8988T (cell line): ENCODE data around the gene THSD4.
A peak's percentile ranks its signal among the peaks of the same experiment; 100 is the strongest.
"Not testable (repeated sequence)": the region's sequence is repeated elsewhere in the genome, so short reads cannot be mapped to it uniquely, and the experiment has no call there.

ENCODE experiments used
- DNase-seq: peaks from one replicate; pipeline ENCODE4 v3.0.0; 2011

The THSD4 gene

DNA sequence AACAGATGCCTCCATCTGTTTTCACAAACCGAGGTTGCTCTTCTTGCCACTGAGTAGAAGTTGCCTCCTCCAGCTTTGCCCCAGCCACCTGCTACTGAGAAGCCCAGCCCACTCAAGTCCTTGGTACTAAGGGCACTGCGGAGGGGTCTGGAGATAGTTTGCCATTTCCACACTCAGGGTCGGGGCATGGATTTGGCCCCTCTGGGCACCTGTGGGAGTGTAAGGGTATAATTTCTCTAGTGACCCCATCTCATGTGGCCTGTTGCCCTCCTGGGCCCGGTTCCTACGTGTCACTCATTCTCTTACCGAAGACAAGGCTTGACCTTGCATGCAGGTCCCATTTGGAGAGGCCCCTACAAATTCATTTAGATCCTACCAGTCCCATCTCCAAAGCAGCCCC lies 79.0 kb downstream of the THSD4 start:
- DNase-seq = no peak

GRCh38 chr15:71195242-71195641 lies 80.0 kb downstream of the THSD4 start:
- DNase-seq = peak; percentile 46

DNA sequence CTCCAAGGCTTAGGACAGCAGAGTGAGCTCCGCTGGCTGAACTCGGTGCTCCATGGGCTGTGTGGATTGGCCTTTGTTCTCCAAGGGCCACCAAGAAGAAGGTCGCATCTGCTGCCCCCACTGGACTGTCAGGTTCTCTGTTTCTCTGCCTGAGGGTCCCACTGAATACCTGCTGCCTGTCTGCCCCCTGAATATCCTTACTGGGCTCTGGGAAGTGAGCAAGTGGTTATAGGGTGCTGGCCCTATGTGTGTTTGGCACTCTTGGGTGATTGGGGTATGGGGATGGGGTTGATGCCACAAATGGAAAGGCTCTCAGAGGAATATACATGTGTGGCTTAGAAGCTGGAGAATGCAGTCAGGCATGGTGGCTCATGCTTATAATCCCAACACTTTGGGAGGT lies 82.3 kb downstream of the THSD4 start:
- DNase-seq = no peak

GRCh38 chr15:71198846-71199245 lies 83.6 kb downstream of the THSD4 start:
- DNase-seq = no peak

DNA sequence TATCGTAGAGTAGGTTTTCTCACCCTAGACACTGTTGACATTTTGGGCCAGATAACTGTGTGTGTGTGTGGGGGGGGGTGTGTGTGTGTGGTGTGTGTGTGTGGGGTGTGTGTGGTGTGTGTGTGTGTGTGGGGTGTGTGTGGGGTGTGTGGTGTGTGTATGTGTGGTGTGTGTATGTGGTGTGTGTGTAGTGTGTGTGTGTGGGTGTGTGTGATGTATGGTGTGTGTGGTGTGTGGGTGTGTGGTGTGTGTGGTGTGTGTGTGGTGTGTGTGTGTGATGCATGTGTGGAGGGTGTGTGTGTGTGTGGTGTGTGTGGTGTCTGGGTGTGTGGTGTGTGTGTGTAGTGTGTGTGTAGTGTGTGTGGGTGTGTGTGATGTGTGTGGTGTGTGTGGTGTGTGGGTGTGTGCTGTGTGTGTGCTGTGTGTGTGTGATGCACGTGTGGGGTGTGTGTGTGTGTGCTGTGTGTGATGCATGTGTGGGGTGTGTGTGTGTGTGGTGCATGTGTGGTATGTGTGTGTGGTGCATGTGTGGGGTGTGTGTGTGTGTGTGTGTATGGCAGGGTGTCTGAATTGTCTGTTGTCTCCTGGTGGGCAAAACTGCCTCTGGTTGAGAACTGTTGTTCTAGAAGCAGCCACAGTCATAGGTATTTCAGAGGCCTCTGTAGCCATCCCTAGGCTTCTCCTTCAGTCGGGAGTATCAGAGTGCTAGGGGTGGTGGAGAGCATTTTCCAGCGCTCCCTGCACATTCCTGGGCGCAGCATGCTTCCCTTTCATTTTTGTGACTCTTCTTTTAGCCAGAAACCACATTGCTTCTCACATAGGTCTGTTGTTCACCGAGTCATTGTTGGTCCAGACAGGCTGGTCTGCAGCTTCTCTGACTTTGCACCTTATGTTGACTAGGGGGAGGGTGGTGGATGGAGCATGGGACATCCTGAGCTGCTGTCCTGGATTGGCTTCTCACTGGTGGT lies 84.4 kb downstream of the THSD4 start:
- DNase-seq = no peak

GRCh38 chr15:71201477-71201876 lies 86.2 kb downstream of the THSD4 start:
- DNase-seq = no peak

DNA sequence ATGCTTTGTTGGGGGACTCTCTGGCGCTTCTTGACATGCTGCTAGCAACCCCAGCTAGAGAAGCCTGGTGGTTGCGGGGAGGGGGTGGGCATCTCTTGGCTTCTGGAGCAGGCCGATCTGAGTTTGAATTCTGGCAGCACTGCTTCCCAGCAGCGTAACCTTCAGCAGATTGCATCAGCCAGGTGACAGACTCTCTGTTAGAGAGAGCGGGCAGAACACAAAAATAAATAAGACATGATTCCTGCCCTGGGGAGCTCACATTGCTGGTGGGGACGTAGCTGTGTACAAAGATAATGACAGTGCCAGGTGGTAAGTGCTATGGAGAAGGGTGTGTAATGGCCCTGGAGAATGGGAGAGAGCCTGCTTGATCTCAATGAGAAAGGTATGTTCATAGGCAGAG lies 87.4 kb downstream of the THSD4 start:
- no peak for DNase-seq

- no peak for DNase-seq
These were observed 88.6 kb downstream of the THSD4 start for GRCh38 chr15:71203586-71204474.

- no peak for DNase-seq
These were observed 91.9 kb downstream of the THSD4 start for GRCh38 chr15:71207141-71207540.

DNA sequence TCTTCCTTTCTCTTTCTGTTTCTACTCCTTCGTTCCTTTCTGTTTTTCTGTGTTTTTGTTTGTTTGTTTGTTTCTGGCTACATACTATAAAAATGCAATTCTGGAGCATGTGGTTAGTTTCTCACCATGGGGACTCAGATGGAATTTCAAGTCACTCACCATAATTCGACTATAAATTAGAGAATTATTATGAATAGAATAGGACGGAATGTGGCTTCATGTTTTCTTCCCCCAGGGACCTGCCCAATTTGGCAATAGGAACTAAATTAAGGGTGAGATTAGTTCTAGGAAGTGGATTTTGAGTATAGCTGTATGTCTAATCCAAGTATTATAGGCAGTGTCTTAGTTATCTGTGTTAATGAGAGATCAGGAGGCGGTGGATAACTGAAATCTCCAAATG lies 96.9 kb downstream of the THSD4 start:
- DNase-seq = no peak

- DNase-seq = not testable (repeated sequence)
These were observed 98.7 kb downstream of the THSD4 start for GRCh38 chr15:71213943-71214342.

DNA sequence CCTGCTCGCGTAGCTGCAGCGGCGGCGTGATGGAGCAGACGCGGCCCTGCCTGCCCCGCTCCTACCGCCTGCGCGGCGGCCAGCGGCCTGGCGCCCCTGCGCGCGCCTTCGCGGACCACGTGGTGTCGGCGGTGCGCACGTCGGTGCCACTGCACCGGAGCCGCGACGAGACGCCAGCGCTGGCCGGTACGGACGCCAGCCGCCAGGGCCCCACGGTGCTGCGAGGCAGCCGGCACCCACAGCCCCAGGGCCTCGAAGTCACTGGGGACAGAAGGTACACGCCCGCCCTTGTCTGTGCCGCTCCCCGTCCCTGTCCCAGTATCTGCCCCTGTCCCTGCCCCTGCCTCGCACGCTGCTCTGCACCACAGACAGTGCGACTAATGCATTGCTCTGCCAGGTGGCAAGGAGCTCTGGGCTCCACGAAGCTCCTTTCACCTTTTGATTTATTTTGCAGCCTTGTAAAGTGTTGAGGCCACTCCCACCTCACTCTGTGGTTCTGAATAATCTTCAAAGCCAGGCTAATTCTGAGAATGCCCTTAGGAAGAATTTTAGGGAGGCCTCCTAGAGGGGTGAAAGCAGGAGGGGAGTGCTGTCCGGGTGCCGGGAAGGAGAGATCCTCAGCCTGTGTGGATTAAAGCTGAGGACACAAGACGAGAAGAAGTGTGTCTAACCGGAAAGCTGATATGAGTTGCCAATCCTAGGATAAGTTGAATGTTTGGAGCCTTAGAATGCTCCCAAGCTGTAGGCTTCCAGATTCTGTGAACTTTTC lies 100.0 kb downstream of the THSD4 start:
- no peak for DNase-seq

DNA sequence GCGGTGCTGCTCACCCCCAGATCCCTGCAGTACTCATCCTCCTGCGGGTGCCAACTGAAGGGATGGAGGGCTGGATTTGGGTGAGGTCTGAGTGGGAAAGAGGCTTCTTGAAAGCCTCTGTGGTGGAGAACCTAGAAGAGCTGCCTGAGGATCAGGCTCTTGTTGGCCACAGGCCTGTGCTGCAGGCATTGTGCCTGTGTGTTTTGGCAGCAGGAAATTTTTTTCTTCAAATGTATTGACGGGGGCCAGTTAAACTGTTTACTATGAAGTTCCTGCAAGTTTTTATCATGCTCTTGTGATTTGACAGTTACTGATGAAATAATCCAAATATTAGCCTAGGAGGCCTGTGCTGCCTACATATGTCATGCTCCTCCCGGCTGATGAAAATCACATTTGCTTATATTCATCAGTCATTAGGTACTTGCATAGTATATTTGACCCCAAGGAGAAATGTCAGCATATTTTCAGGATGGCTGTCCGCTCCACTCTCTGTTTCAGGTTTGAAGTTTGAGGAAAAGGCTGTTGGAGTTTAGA lies 103.1 kb downstream of the THSD4 start:
- DNase-seq = no peak

- DNase-seq = no peak
These were observed 103.8 kb downstream of the THSD4 start for GRCh38 chr15:71219101-71219500.

DNA sequence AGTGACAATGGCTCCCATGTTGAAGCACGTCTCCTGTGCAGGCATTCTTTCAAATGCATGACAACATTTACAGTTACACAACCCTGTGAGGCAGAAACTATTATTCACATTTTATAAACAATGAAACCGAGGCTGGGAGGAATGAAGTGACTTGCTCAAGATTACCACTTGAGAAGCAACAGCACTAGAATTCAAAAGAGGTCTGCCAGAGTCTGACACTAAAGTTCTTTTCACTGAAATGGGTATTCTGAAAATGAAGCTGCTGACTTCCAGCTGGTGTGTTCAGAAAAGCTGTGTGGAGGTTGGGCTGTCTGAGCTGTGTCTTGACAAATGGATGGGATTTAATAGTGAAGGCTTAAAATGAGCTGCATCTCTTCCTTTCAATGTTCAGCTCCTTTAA lies 104.4 kb downstream of the THSD4 start:
- no peak for DNase-seq

GRCh38 chr15:71220828-71221227 lies 105.6 kb downstream of the THSD4 start:
- no peak for DNase-seq

DNA sequence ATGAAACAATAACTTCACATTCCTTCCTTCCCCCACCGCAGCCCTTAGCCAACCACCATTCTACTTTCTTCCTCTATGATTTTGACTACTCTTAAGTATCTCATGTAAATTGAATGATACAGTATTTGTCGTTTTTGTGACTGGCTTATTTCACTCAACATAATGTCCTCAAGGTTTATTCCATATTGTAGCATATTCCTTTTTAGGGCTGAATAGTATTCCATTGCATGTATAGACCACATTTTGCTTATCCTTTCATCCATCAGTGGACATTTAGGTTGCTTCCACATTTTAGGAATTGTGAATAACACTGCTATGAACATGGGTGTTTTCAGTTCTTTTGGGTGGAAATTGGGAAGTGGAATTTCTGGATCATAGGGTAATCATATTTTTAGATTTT lies 106.1 kb downstream of the THSD4 start:
- no peak for DNase-seq

DNA sequence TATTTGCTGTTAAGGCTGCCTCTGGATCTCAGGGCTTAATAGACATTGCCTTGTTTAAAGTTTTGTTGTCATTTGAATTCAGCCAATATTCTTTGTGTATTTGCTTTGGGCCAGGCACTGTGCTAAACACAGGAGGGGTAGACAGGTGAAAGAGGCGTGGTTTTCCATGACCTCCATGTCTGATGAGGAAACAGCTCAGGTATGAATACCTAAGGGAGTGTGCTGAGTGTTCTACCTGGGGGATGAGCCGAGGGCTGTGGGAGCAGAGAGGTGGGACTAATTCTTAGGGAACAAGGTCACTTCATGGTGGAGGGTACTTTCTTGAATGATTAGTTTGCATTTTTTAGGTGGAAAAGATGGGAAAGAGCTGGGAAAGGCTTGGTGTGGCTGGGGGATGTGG lies 108.2 kb downstream of the THSD4 start:
- no peak for DNase-seq

- no peak for DNase-seq
These were observed 108.8 kb downstream of the THSD4 start for GRCh38 chr15:71224024-71224423.

DNA sequence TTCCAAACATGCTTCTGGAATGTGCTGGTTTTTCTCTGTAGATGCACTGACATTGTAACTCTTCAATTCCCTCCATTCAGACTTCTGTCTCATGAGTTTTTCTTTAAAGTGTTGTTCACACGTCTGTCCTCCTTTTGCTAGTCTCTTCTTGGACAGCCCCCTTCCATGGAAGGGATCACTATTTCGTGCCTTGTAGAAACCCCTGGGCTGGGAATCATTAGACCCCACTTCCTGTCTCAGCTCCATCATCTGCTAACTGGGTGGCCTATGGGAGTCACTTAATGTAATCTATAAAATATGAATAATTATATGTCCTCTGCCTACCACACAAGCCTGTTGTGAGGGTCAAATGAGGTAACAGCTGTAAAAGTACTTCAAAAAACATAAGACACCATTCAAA lies 110.6 kb downstream of the THSD4 start:
- no peak for DNase-seq

- DNase-seq = no peak
These were observed 111.5 kb downstream of the THSD4 start for GRCh38 chr15:71226536-71227455.

GRCh38 chr15:71228403-71228802 lies 113.1 kb downstream of the THSD4 start:
- DNase-seq = no peak
